Measurements from ENCODE around the gene NEO1.

DNA sequence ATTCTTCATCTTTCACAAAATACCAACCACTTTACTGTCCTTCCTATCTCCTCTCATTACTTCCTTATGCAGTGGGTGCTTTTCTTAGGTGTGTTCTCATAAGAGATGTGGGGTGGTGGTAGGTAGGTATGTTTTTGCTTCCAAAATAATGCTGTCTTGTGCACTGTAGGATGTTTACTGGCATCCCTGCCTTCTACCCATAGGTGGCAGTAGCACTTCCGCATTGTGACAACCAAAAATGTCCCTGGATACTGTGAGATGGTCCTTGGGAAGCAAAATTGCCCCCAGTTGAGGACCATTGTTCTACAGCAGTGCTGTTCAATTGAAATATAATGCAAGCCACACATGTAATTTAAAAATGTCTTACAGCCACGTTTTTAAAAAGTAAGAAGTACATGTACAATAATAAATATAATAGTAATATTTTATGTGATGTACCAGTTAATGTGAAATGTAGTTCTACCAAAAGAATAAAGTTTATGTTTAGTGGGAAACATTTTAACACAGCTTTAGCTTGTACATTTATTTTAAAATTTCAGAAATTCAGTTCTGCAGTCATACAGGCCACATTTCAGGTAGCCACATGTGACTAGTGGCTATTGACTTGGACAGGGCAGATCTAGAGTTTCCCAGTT lies 75.2 kb downstream of the NEO1 start:
- no peak for TF ChIP-seq EZH2 (IDR thresholded peaks at IDR 0.05)
- TF ChIP-seq POLR2AphosphoS5 (IDR thresholded peaks at IDR 0.05; ENCODE audit: borderline replicate concordance, low read depth, low read length) = no peak
- peak; percentile 56 for TF ChIP-seq FOXP2 (optimal IDR thresholded peaks at IDR 0.05; ENCODE audit: control extremely low read depth, extremely low read length, insufficient read depth)

All from SK-N-MC (cell line).